Panc1 (cell line): ENCODE data around the gene SECTM1. TPM values are rescaled to one million over a fixed set of nuclear protein-coding genes. Genes with fewer than 3 reads are reported as not detected.

ENCODE experiments used
- ATAC-seq: fragments of 200-7000 bp; cut with Tn5 transposase; 2 replicates; pipeline ENCODE4 v1.9.1; 2020; ENCODE audit warnings: mild to moderate bottlenecking, moderate library complexity
- BruUV-seq: library from RNA; stranded (reverse); fragments of 400-500 nt; replicated peaks from 2 replicates; lab custom pipeline; 2021; lab: Mats Ljungman, UMichigan
- CTCF ChIA-PET: fragments of 300-600 bp; sonication (Branson Sonifier 250); formaldehyde crosslinking; loops from one replicate; lab custom pipeline; 2022; ENCODE audit warnings: antibody characterized with exemption; lab: Charles Lee
- POLR2A ChIA-PET: fragments of 300-600 bp; sonication (Branson Sonifier 250); formaldehyde crosslinking; loops from one replicate; lab custom pipeline; 2022; ENCODE audit warnings: antibody characterized with exemption; lab: Charles Lee
- DNase-seq: peaks from one replicate; pipeline ENCODE4 v3.0.0-alpha.2; 2010; ENCODE audit warnings: low read depth, low spot score
- H3K27ac ChIP-seq: 2 replicates; pipeline ENCODE4 v1.5.1; 2011; ENCODE audit warnings: mild to moderate bottlenecking, low read length, inconsistent platforms
- H3K27me3 ChIP-seq: fragments of 200-500 bp; sonication (Bioruptor generic); 2 replicates; pipeline ENCODE4 v1.6.0; 2014; ENCODE audit warnings: low read length, inconsistent platforms; ENCODE audit not compliant: control insufficient read depth, insufficient read depth
- H3K36me3 ChIP-seq: fragments of 200-500 bp; sonication (Bioruptor generic); 2 replicates; pipeline ENCODE4 v1.5.1; 2014; ENCODE audit warnings: inconsistent platforms, mild to moderate bottlenecking, low read length, moderate library complexity; ENCODE audit not compliant: control insufficient read depth, insufficient read depth
- H3K4me1 ChIP-seq: 2 replicates; pipeline ENCODE4 v1.5.1; 2011; ENCODE audit warnings: inconsistent platforms, mild to moderate bottlenecking, low read length, moderate library complexity; ENCODE audit not compliant: control insufficient read depth, insufficient read depth
- H3K4me3 ChIP-seq, 2 experiments: 2 replicates each; pipeline ENCODE4 v1.5.1; 2011 to 2012; ENCODE audit warnings: low read depth in 2 of 2, low read length in 2 of 2, mild to moderate bottlenecking in 2 of 2, inconsistent platforms in 1 of 2, moderate library complexity in 1 of 2
- H3K9me3 ChIP-seq: fragments of 200-500 bp; sonication (Bioruptor generic); 2 replicates; pipeline ENCODE4 v1.5.1; 2014; ENCODE audit warnings: low read depth, mild to moderate bottlenecking, inconsistent platforms, low read length, moderate library complexity; ENCODE audit not compliant: control insufficient read depth, insufficient read depth
- POLR2AphosphoS5 ChIP-seq: IDR thresholded peaks from 2 replicates; pipeline ENCODE4 v1.6.1; 2012; ENCODE audit warnings: mild to moderate bottlenecking, low read depth, low read length, moderate library complexity
- SIN3A ChIP-seq: IDR thresholded peaks from 2 replicates; pipeline ENCODE4 v1.6.1; 2012; ENCODE audit warnings: low read depth, mild to moderate bottlenecking, low read length, moderate library complexity, borderline replicate concordance; ENCODE audit not compliant: insufficient read depth
- TCF7L2 ChIP-seq: IDR thresholded peaks from 2 replicates; pipeline ENCODE4 v1.6.1; 2011; ENCODE audit warnings: mild to moderate bottlenecking, low read depth, low read length, inconsistent platforms
- in situ Hi-C: cut with HindIII; loops from 2 replicates; pipeline ENCODE4 v1.10.0; 2016; ENCODE audit warnings: low sequenced_read_pairs, low pct_unique_long_range_greater_than_20kb
- intact Hi-C: fragments of 100-400 bp; cut with micrococcal nuclease; formaldehyde crosslinking; loops from one replicate; pipeline ENCODE4 v1.10.0; 2022; ENCODE audit not compliant: unreplicated experiment
- total RNA-seq: library from RNA; stranded (reverse); gene quantifications from one replicate; pipeline ENCODE4 v1.2.1, GENCODE V29; 2021; ENCODE audit not compliant: unreplicated experiment
- TF ChIP-seq, protein P1 (sequence below), 2 experiments: IDR thresholded peaks; 2 replicates each; pipeline ENCODE4 v1.6.1; 2011 to 2012; ENCODE audit warnings: low read depth in 2 of 2, control low read depth in 1 of 2, low read length in 1 of 2, mild to moderate bottlenecking in 1 of 2, moderate library complexity in 1 of 2; ENCODE audit not compliant: insufficient read depth in 1 of 2
- TF ChIP-seq, protein P2 (sequence below): fragments of 450-650 bp; IDR thresholded peaks from 2 replicates; pipeline ENCODE4 v1.5.1; 2017; ENCODE audit warnings: mild to moderate bottlenecking

The SECTM1 gene
- total RNA-seq, 1 experiment from 2014 or later = 5.4 TPM

DNA sequence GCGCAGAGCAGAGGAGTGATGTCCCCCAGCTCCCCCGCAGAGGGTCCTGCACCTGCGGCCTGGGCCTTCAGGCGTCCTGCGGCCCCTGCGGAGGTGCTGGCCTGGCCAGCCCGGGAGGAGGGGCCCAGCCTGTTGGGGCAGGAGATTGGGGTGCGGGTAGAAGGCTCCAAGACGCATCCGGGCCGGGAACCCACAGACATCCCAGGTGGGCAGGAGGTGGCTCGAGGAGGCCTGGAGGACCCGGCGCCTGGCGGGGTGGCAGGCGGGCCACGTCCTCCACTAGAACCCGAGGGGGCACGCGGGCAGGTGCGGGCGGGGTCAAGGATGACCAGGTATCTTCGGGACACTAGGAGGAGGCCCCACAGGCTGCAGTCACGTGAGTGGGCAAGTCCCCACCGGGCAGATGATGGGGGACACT, 647 bp upstream of the SECTM1 start:
- Histone ChIP-seq H3K9me3 (no peaks in the 10 kb centered on the region), H3K27me3 (no peaks in the 10 kb centered on the region), H3K4me3 (peak overlapping the region; percentile 31 to 71; a peak in 3 of 4 replicates), H3K27ac (peak overlapping the region; percentile 75), H3K36me3 (peaks cover 2% of the 10 kb centered on the region; the same call in 1 of the 2 replicates), H3K4me1 (peaks cover 66% of the 10 kb centered on the region)
- ChIA-PET CTCF (interaction anchor here (0.6 kb wide), 1 partner anchor 28 kb away, joined by 4 read pairs; no protein-coding TSS in a partner anchor), POLR2A (no interaction called here)
- intact Hi-C loops = loop anchor here (5.0 kb wide), 1 partner anchor 37 kb away; no protein-coding TSS in a partner anchor
- DNase-seq (no peak), ATAC-seq (no peak; the same call in 1 of the 2 replicates)
- BruUV-seq = no TSS peak
- in situ Hi-C loops = no loop called here
- TF ChIP-seq SIN3A (no peak), TCF7L2 (no peak), POLR2AphosphoS5 (no peak)
- TF ChIP-seq, protein P1, sequence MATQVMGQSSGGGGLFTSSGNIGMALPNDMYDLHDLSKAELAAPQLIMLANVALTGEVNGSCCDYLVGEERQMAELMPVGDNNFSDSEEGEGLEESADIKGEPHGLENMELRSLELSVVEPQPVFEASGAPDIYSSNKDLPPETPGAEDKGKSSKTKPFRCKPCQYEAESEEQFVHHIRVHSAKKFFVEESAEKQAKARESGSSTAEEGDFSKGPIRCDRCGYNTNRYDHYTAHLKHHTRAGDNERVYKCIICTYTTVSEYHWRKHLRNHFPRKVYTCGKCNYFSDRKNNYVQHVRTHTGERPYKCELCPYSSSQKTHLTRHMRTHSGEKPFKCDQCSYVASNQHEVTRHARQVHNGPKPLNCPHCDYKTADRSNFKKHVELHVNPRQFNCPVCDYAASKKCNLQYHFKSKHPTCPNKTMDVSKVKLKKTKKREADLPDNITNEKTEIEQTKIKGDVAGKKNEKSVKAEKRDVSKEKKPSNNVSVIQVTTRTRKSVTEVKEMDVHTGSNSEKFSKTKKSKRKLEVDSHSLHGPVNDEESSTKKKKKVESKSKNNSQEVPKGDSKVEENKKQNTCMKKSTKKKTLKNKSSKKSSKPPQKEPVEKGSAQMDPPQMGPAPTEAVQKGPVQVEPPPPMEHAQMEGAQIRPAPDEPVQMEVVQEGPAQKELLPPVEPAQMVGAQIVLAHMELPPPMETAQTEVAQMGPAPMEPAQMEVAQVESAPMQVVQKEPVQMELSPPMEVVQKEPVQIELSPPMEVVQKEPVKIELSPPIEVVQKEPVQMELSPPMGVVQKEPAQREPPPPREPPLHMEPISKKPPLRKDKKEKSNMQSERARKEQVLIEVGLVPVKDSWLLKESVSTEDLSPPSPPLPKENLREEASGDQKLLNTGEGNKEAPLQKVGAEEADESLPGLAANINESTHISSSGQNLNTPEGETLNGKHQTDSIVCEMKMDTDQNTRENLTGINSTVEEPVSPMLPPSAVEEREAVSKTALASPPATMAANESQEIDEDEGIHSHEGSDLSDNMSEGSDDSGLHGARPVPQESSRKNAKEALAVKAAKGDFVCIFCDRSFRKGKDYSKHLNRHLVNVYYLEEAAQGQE (IDR thresholded peaks at IDR 0.05; ENCODE audit: insufficient read depth in 1 of 2, low read depth in 2 of 2, low read length in 1 of 2) = no peak
- TF ChIP-seq, protein P2, sequence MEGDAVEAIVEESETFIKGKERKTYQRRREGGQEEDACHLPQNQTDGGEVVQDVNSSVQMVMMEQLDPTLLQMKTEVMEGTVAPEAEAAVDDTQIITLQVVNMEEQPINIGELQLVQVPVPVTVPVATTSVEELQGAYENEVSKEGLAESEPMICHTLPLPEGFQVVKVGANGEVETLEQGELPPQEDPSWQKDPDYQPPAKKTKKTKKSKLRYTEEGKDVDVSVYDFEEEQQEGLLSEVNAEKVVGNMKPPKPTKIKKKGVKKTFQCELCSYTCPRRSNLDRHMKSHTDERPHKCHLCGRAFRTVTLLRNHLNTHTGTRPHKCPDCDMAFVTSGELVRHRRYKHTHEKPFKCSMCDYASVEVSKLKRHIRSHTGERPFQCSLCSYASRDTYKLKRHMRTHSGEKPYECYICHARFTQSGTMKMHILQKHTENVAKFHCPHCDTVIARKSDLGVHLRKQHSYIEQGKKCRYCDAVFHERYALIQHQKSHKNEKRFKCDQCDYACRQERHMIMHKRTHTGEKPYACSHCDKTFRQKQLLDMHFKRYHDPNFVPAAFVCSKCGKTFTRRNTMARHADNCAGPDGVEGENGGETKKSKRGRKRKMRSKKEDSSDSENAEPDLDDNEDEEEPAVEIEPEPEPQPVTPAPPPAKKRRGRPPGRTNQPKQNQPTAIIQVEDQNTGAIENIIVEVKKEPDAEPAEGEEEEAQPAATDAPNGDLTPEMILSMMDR = no peak

DNA sequence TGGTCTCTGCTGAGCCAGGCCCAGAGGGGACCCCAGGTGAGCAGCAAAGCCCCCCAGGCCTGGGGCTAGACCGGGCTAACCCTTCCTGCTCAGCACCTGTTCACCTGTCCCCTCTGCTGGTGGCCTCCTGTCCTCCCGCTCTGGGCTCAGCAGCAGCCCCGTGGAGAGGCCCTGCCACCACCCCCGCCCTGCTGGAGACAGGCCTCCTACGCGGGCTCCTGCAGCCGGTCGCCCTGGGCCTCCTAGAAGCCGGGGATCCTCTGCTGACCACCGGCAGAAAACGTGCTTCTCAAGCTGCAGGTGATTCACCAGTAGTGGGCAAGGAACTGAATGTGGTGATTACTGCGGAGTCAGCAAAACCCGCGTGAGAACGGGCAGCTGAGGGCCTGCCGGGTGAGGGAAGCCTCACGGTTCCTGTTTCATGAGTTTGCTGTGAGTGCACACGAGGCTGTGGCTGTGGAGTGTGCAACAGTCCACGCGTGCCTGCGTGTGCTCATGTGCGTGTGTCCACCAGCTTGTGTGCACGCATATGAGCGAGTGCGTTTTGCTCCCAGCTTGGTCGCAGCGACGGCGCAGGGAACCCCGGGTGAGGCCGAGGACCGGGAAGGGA, 792 bp downstream of the SECTM1 start:
- Histone ChIP-seq H3K36me3 (peaks cover 2% of the 10 kb centered on the region; the same call in 1 of the 2 replicates), H3K4me1 (peaks cover 67% of the 10 kb centered on the region), H3K27ac (peak overlapping the region; percentile 46; the same call in 1 of the 2 replicates), H3K27me3 (no peaks in the 10 kb centered on the region), H3K9me3 (no peaks in the 10 kb centered on the region), H3K4me3 (peak overlapping the region; percentile 43 to 71)
- in situ Hi-C loops = no loop called here
- POLR2A ChIA-PET = no interaction called here
- TF ChIP-seq POLR2AphosphoS5 = no peak
- TF ChIP-seq, protein P1 (IDR thresholded peaks at IDR 0.05; ENCODE audit: insufficient read depth in 1 of 2, low read depth in 2 of 2, low read length in 1 of 2) = no peak
- no peak for TF ChIP-seq SIN3A
- TF ChIP-seq, protein P2 = no peak
- TF ChIP-seq TCF7L2 = no peak
- BruUV-seq = no TSS peak
- intact Hi-C loops = loop anchor here (5.0 kb wide), 1 partner anchor 35 kb away; no protein-coding TSS in a partner anchor
- CTCF ChIA-PET = interaction anchor here (1.0 kb wide), 1 partner anchor 10 kb away, joined by 4 read pairs; no protein-coding TSS in a partner anchor
- DNase-seq (no peak), ATAC-seq (peak; percentile 42)
